Pulmonary artery endothelial cell (primary cell): ENCODE measurements around the gene TUBGCP2. TPM values are rescaled to one million over a fixed set of nuclear protein-coding genes. Genes with fewer than 3 reads are reported as not detected.

Experiments used
- DNase-seq: peaks from one replicate; pipeline ENCODE4 v3.0.0-alpha.2; 2011; ENCODE audit warnings: low read depth, low spot score
- total RNA-seq: library from RNA; depleted of rRNA; stranded (reverse); fragments of >200 nt; gene quantifications from 2 replicates; pipeline ENCODE4 v1.2.3, GENCODE V29; 2014

The TUBGCP2 gene
- total RNA-seq, 1 donor from 2014 or later, result 59.4 TPM

- no peak for DNase-seq
Measured at GRCh38 chr10:133279326-133280226, 29.1 kb downstream of the TUBGCP2 start.

GRCh38 chr10:133278577-133279265 lies 30.0 kb downstream of the TUBGCP2 start:
- no peak for DNase-seq

GRCh38 chr10:133277993-133278576 lies 30.6 kb downstream of the TUBGCP2 start:
- DNase-seq, result no peak

GRCh38 chr10:133277277-133277992 lies 31.2 kb downstream of the TUBGCP2 start:
- no peak for DNase-seq

- no peak for DNase-seq
Measured at GRCh38 chr10:133276435-133277201, 32.1 kb downstream of the TUBGCP2 start, which contains the start of gene ADAM8. ADAM8 (minus strand) TSS chr10:133276868; CDS start chr10:133276817, 51 bp downstream.

GRCh38 chr10:133276100-133276434 lies 32.6 kb downstream of the TUBGCP2 start:
- no peak for DNase-seq

GRCh38 chr10:133275684-133276092 lies 33.0 kb downstream of the TUBGCP2 start:
- no peak for DNase-seq

- DNase-seq, result no peak
Measured at GRCh38 chr10:133274751-133275683, 33.7 kb downstream of the TUBGCP2 start.

GRCh38 chr10:133273534-133274143 lies 35.0 kb downstream of the TUBGCP2 start:
- DNase-seq, result no peak

- DNase-seq, result no peak
Measured at GRCh38 chr10:133272964-133273420, 35.7 kb downstream of the TUBGCP2 start.

GRCh38 chr10:133272301-133272963 lies 36.2 kb downstream of the TUBGCP2 start:
- DNase-seq, result no peak

- no peak for DNase-seq
Measured at GRCh38 chr10:133271521-133272300, 37.0 kb downstream of the TUBGCP2 start.

GRCh38 chr10:133270773-133271297 lies 37.8 kb downstream of the TUBGCP2 start:
- no peak for DNase-seq

GRCh38 chr10:133270204-133270603 lies 38.5 kb downstream of the TUBGCP2 start:
- DNase-seq, result no peak

- no peak for DNase-seq
Measured at GRCh38 chr10:133269367-133269766, 39.3 kb downstream of the TUBGCP2 start.

- DNase-seq, result no peak
Measured at GRCh38 chr10:133268532-133268931, 40.1 kb downstream of the TUBGCP2 start.

- no peak for DNase-seq
Measured at GRCh38 chr10:133267829-133268228, 40.8 kb downstream of the TUBGCP2 start.

- DNase-seq, result no peak
Measured at GRCh38 chr10:133267293-133267692, 41.4 kb downstream of the TUBGCP2 start.
